Liver (tissue), 3 donors: ENCODE results near the gene SPAG17.

Experiments
- CTCF ChIP-seq: fragments of 150-350 bp; IDR thresholded peaks from 2 replicates; pipeline ENCODE4 v1.5.1; 2017; ENCODE audit warnings: improper control_type of control experiment, low read depth, low read length; ENCODE audit not compliant: missing input control
- EGR1 ChIP-seq, 2 donors: IDR thresholded peaks; 2 replicates each; pipeline ENCODE4 v1.6.1; 2016 to 2018; ENCODE audit warnings: antibody characterized with exemption in 2 of 2, low read depth in 2 of 2
- HNF4G ChIP-seq: IDR thresholded peaks from 2 replicates; pipeline ENCODE4 v1.6.1; 2016; ENCODE audit warnings: antibody characterized with exemption
- MAX ChIP-seq: IDR thresholded peaks from 2 replicates; pipeline ENCODE4 v1.6.1; 2016; ENCODE audit warnings: antibody characterized with exemption
- NR2F2 ChIP-seq: IDR thresholded peaks from 2 replicates; pipeline ENCODE4 v1.6.1; 2016; ENCODE audit warnings: antibody characterized with exemption
- RAD21 ChIP-seq, 2 donors: IDR thresholded peaks; 2 replicates each; pipeline ENCODE4 v1.6.1; 2016; ENCODE audit warnings: antibody characterized with exemption in 2 of 2, mild to moderate bottlenecking in 2 of 2
- REST ChIP-seq: IDR thresholded peaks from 2 replicates; pipeline ENCODE4 v1.6.1; 2016; ENCODE audit warnings: antibody characterized with exemption, mild to moderate bottlenecking
- TAF1 ChIP-seq: conservative IDR thresholded peaks from 2 replicates; pipeline ENCODE4 v1.6.1; 2016; ENCODE audit warnings: antibody characterized with exemption, mild to moderate bottlenecking
- YY1 ChIP-seq: IDR thresholded peaks from 2 replicates; pipeline ENCODE4 v1.6.1; 2016; ENCODE audit warnings: antibody characterized with exemption, mild to moderate bottlenecking
- donor health status: healthy.
- donor health status: healthy.

- no peak for TF ChIP-seq CTCF
- no peak for TF ChIP-seq MAX
- no peak for TF ChIP-seq REST
- no peak for TF ChIP-seq HNF4G
- TF ChIP-seq EGR1 (IDR thresholded peaks at IDR 0.05; ENCODE audit: low read depth in 2 of 2), result no peak
- no peak for TF ChIP-seq NR2F2
- TF ChIP-seq RAD21 (IDR thresholded peaks at IDR 0.05), result no peak
- no peak for TF ChIP-seq TAF1
- no peak for TF ChIP-seq YY1
Observed at GRCh38 chr1:118190561-118190960, 5.5 kb upstream of the SPAG17 start.
